Neuronal stem cell (in vitro differentiated cells): ENCODE results near the gene LYPLA2.

ENCODE experiments used
- DNase-seq: peaks from one replicate; pipeline ENCODE4 v3.0.0-alpha.2; 2013; ENCODE audit warnings: low spot score
- H2AFZ ChIP-seq: one replicate; pipeline ENCODE4 v1.6.1; 2013; ENCODE audit warnings: mild to moderate bottlenecking, low read length, inconsistent platforms
- H2AK5ac ChIP-seq: 2 replicates; pipeline ENCODE4 v1.6.1; 2013; ENCODE audit warnings: low read depth, mild to moderate bottlenecking, inconsistent platforms, low read length, moderate library complexity, mixed read lengths
- H2BK120ac ChIP-seq: 2 replicates; pipeline ENCODE4 v1.6.1; 2013; ENCODE audit warnings: low read depth, mild to moderate bottlenecking, inconsistent platforms, low read length, moderate library complexity, mixed read lengths
- H2BK12ac ChIP-seq: one replicate; pipeline ENCODE4 v1.6.1; 2013; ENCODE audit warnings: low read length, inconsistent platforms
- H2BK15ac ChIP-seq: 2 replicates; pipeline ENCODE4 v1.6.1; 2013; ENCODE audit warnings: mild to moderate bottlenecking, low read length, inconsistent platforms, mixed read lengths
- H2BK5ac ChIP-seq: one replicate; pipeline ENCODE4 v1.6.1; 2013; ENCODE audit warnings: inconsistent platforms, mild to moderate bottlenecking, low read length, moderate library complexity
- H3K14ac ChIP-seq: one replicate; pipeline ENCODE4 v1.6.1; 2013; ENCODE audit warnings: low read length, inconsistent platforms
- H3K18ac ChIP-seq: 2 replicates; pipeline ENCODE4 v1.6.1; 2013; ENCODE audit warnings: low read length, inconsistent platforms
- H3K23ac ChIP-seq: 2 replicates; pipeline ENCODE4 v1.6.1; 2013; ENCODE audit warnings: low read depth, mild to moderate bottlenecking, mixed read lengths, low read length, inconsistent platforms; ENCODE audit not compliant: poor library complexity
- H3K27ac ChIP-seq: replicated peaks from 3 replicates; pipeline ENCODE4 v1.5.1; 2013; ENCODE audit warnings: low read length, inconsistent platforms
- H3K27me3 ChIP-seq, 3 experiments: 2 replicates each; pipeline ENCODE4 v1.6.1; 2013; ENCODE audit warnings: low read length in 3 of 3, mild to moderate bottlenecking in 2 of 3, inconsistent platforms in 1 of 3, low read depth in 1 of 3, mixed read lengths in 1 of 3, moderate library complexity in 1 of 3; ENCODE audit not compliant: control insufficient read depth in 3 of 3, insufficient read depth in 3 of 3
- H3K36me3 ChIP-seq, 2 donors: replicated peaks in 1 of 2; 2 replicates each; pipeline ENCODE4 v1.6.1; 2013; ENCODE audit warnings: low read length in 2 of 2; ENCODE audit not compliant: control insufficient read depth in 2 of 2, insufficient read depth in 2 of 2
- H3K4ac ChIP-seq: 2 replicates; pipeline ENCODE4 v1.6.1; 2013; ENCODE audit warnings: inconsistent platforms, mild to moderate bottlenecking, low read length, moderate library complexity
- H3K4me1 ChIP-seq, 2 donors: 1 replicate in 1 of 2; 2 replicates in 1 of 2; pipeline ENCODE4 v1.6.1; 2013; ENCODE audit warnings: low read length in 2 of 2, low read depth in 1 of 2; ENCODE audit not compliant: control insufficient read depth in 2 of 2, insufficient read depth in 1 of 2
- H3K4me2 ChIP-seq: one replicate; pipeline ENCODE4 v1.6.1; 2013; ENCODE audit warnings: mild to moderate bottlenecking, low read length, inconsistent platforms; ENCODE audit not compliant: insufficient read depth, poor library complexity, severe bottlenecking
- H3K4me3 ChIP-seq, 2 donors: 2 replicates each; pipeline ENCODE4 v1.5.1; 2013; ENCODE audit warnings: low read length in 2 of 2, mild to moderate bottlenecking in 2 of 2, inconsistent platforms in 1 of 2, moderate library complexity in 1 of 2
- H3K79me1 ChIP-seq: one replicate; pipeline ENCODE4 v1.6.1; 2013; ENCODE audit warnings: low read depth, mild to moderate bottlenecking, inconsistent platforms, low read length, moderate library complexity
- H3K9ac ChIP-seq: one replicate; pipeline ENCODE4 v1.6.1; 2013; ENCODE audit warnings: mild to moderate bottlenecking, low read depth, low read length, inconsistent platforms; ENCODE audit not compliant: poor library complexity
- H3K9me3 ChIP-seq, 2 donors: replicated peaks in 1 of 2; 2 replicates each; pipeline versions ENCODE3 to v1.6.1; 2013; ENCODE audit warnings: low read length in 2 of 2, mild to moderate bottlenecking in 2 of 2, inconsistent platforms in 1 of 2, low read depth in 1 of 2, mixed read lengths in 1 of 2, moderate library complexity in 1 of 2; ENCODE audit not compliant: control insufficient read depth in 2 of 2, insufficient read depth in 1 of 2
- H4K8ac ChIP-seq: one replicate; pipeline ENCODE4 v1.6.1; 2013; ENCODE audit warnings: low read depth, mild to moderate bottlenecking, inconsistent platforms, low read length, moderate library complexity
- H4K91ac ChIP-seq: one replicate; pipeline ENCODE4 v1.6.1; 2013; ENCODE audit warnings: low read length, low read depth, mild to moderate bottlenecking, inconsistent platforms; ENCODE audit not compliant: poor library complexity
- WGBS, 2 donors: extraction: QIAGEN DNeasy Blood & Tissue Kit; methylation state at CpG; one replicate each; pipeline ENCODE4 v1.1.7; 2013; ENCODE audit warnings: missing lambda C conversion rate in 2 of 2, mixed read lengths in 1 of 2; ENCODE audit not compliant: insufficient read length in 2 of 2, insufficient replicate concordance in 1 of 2; ENCODE audit errors: extremely low coverage in 2 of 2; 5-methylcytosine and 5-hydroxymethylcytosine counted together

Gene LYPLA2

GRCh38 chr1:23751815-23752200, 39.1 kb upstream of the LYPLA2 start:
- no peak overlapping the region for H2BK120ac ChIP-seq
- H2BK5ac ChIP-seq = no peak overlapping the region
- H4K91ac ChIP-seq = no peak overlapping the region
- no peaks in the 10 kb centered on the region for H3K9me3 ChIP-seq
- H2BK15ac ChIP-seq = no peak overlapping the region
- no peak overlapping the region for H3K18ac ChIP-seq
- H3K79me1 ChIP-seq = no peaks in the 10 kb centered on the region
- no peaks in the 10 kb centered on the region for H3K4me1 ChIP-seq
- H2AFZ ChIP-seq = no peak overlapping the region
- no peak for DNase-seq
- H3K36me3 ChIP-seq = peaks cover 41 to 98% of the 10 kb centered on the region in 2 donors
- no peak overlapping the region for H3K23ac ChIP-seq
- H3K4me3 ChIP-seq = no peak overlapping the region
- H3K4ac ChIP-seq = no peak overlapping the region
- no peak overlapping the region for H2BK12ac ChIP-seq
- H4K8ac ChIP-seq = no peak overlapping the region
- no peak overlapping the region for H2AK5ac ChIP-seq
- no peak overlapping the region for H3K27ac ChIP-seq
- no peak overlapping the region for H3K4me2 ChIP-seq
- H3K9ac ChIP-seq = no peak overlapping the region
- no peak overlapping the region for H3K14ac ChIP-seq
- H3K27me3 ChIP-seq = no peaks in the 10 kb centered on the region
- no CpG with 5 or more reads among the region's 4 CpGs for WGBS, 2 donors

GRCh38 chr1:23752909-23753308, 38.0 kb upstream of the LYPLA2 start:
- Histone ChIP-seq H3K4me2 (no peak overlapping the region), H2BK120ac (no peak overlapping the region), H3K18ac (no peak overlapping the region), H3K4ac (no peak overlapping the region), H3K23ac (no peak overlapping the region), H3K9ac (no peak overlapping the region), H3K9me3 (no peaks in the 10 kb centered on the region), H3K27me3 (no peaks in the 10 kb centered on the region), H4K8ac (no peak overlapping the region), H3K14ac (no peak overlapping the region), H3K4me1 (no peaks in the 10 kb centered on the region), H4K91ac (no peak overlapping the region), H2BK5ac (no peak overlapping the region), H2AFZ (no peak overlapping the region), H2BK12ac (no peak overlapping the region), H3K36me3 (peaks cover 45 to 98% of the 10 kb centered on the region in 2 donors), H3K79me1 (no peaks in the 10 kb centered on the region), H3K4me3 (no peak overlapping the region), H2AK5ac (no peak overlapping the region), H3K27ac (no peak overlapping the region), H2BK15ac (no peak overlapping the region)
- no CpG with 5 or more reads among the region's 1 CpG for WGBS, 2 donors
- no peak for DNase-seq

GRCh38 chr1:23756676-23757075, 34.3 kb upstream of the LYPLA2 start:
- no peak overlapping the region for H3K14ac ChIP-seq
- no peak overlapping the region for H2BK12ac ChIP-seq

GRCh38 chr1:23757812-23758211, 33.1 kb upstream of the LYPLA2 start:
- H3K79me1 ChIP-seq = no peaks in the 10 kb centered on the region
- no peak overlapping the region for H2BK120ac ChIP-seq
- no peak overlapping the region for H4K8ac ChIP-seq
- no peak overlapping the region for H2BK15ac ChIP-seq
- H3K36me3 ChIP-seq = peaks cover 46 to 98% of the 10 kb centered on the region in 2 donors
- H2BK5ac ChIP-seq = no peak overlapping the region
- H3K27ac ChIP-seq = no peak overlapping the region
- H3K4me2 ChIP-seq = no peak overlapping the region
- H2BK12ac ChIP-seq = no peak overlapping the region
- no peak overlapping the region for H3K4me3 ChIP-seq
- no peak overlapping the region for H3K18ac ChIP-seq
- H2AK5ac ChIP-seq = no peak overlapping the region
- no CpG with 5 or more reads among the region's 1 CpG for WGBS, 2 donors
- no peak overlapping the region for H2AFZ ChIP-seq
- H3K4ac ChIP-seq = no peak overlapping the region
- no peak overlapping the region for H4K91ac ChIP-seq
- no peak overlapping the region for H3K14ac ChIP-seq
- no peak overlapping the region for H3K23ac ChIP-seq
- H3K27me3 ChIP-seq = no peaks in the 10 kb centered on the region
- H3K9ac ChIP-seq = no peak overlapping the region
- H3K4me1 ChIP-seq = peaks cover 0 to 10% of the 10 kb centered on the region in 2 donors
- no peak for DNase-seq
- no peaks in the 10 kb centered on the region for H3K9me3 ChIP-seq

More at GRCh38 chr1:23756676-23757075, 34.3 kb upstream of the LYPLA2 start:
- Histone ChIP-seq H2AK5ac (no peak overlapping the region), H3K4me2 (no peak overlapping the region), H2BK15ac (no peak overlapping the region), H3K27me3 (no peaks in the 10 kb centered on the region), H2BK120ac (no peak overlapping the region), H3K18ac (no peak overlapping the region), H3K23ac (no peak overlapping the region), H4K91ac (no peak overlapping the region), H3K27ac (no peak overlapping the region), H3K4me1 (peaks cover 0 to 10% of the 10 kb centered on the region in 2 donors), H4K8ac (no peak overlapping the region), H3K4ac (no peak overlapping the region), H3K36me3 (peaks cover 51 to 98% of the 10 kb centered on the region in 2 donors), H3K9ac (no peak overlapping the region), H3K79me1 (no peaks in the 10 kb centered on the region), H2BK5ac (no peak overlapping the region), H3K9me3 (no peaks in the 10 kb centered on the region), H2AFZ (no peak overlapping the region), H3K4me3 (peak overlapping the region in 1 of 2 donors; percentile 6)
- no CpG with 5 or more reads among the region's 3 CpGs for WGBS, 2 donors
- DNase-seq = no peak
